ENCODE results near the gene BLID.

The BLID gene

DNA sequence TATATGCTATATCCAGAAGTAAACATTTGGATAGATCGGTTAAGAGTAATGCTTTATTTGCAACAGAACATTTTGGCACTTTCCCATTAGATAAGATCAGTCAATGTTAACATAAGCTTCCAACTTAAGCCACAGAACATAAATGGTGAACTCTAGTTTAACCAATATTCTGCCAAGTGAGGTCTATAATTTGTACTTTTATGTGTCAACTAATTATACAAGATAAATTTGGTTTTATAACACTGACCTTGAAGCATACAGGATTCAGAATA is 23.5 kb upstream of the BLID start:
- DNase-seq (ENCODE audit: low read depth), result no peak

DNA sequence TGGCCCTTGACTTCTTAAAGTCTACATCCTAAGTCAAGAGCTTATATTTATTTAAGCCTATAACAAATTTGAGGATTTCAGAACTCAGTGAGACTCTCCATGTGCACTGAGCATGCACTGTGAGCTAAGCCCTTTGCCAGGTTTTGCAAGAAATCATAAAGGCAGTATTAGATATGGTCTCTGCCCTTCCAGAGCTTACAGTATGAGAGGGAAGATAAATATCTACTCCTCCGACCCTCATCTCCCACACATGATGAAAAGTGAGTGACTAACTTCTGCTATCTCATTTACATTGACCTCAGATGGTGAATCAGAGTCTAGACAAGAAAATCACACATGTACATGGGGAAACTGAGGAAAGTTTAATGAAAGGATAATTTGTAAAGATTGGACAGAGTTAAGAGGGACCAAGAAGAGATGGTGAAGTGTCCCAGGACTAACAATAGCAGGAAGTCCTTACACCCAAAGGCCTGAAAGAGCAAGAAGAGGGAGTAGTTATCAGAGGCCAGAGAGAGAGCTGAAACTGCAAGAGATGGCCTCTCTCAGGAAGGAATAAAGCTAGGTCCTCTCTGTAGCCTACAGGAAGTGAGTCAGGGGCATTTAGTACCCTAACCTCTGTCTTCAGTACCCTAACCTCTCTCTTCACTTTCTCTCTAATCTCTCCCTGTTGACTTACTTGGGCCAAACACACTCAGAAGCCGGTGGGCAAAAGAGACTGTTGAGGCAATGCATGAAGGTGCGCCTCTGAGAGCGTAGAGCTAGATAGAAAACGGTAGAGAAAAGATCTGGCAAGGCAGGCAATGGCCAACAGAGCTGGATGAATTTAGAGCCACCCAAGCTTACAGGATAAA is 23.0 kb upstream of the BLID start:
- no peak for DNase-seq (ENCODE audit: low read depth)

DNA sequence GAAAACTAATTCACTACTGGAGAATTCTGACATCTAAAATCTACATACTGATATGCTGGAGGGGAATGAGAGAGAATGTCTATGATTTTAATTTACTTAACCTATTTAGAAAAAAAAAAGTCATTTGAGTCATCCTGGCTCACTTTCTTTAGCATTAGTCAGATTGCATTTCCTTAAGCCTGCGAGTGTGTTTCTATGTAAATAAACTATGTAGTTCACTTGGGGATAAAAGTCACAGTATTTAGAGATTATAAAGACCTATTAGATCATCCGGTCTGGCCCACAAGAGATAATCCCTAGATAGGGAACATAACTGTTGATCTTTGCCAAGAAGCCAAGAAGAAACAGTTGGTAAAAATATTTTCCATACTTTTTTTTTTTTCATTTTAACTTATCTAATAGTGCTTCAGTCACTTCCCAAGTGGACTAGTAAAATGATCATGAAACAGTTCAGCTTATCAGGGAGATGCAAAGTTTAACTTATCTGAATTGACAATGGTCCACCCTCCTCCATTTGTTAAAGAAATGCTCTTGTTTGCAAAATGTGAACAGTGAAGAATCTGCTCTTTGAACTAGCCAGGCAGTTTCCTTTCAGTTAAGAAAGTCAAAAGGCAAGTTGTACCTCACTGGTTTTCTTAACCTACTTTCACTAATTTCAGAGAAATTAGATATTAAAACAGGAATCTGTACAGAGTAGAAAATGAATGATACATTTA is 21.2 kb upstream of the BLID start:
- DNase-seq (ENCODE audit: low read depth), result peak; percentile 86

DNA sequence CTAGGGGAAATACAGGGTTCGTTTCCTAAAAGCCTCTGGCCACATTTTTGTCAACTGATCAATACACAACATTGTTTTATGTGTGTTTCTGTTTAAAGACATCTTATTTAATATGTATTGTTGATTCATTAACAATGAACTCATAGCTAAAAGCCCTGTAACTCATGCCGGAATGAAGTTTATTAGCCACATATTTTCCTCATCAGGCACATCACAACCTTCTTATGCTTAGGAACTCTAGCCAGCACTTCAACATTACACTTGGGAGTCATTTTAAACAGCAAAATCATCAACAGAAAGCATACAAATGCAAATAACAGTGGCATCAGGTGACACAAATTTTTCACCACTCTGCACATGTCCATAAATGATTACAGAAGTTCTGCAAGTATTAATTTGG is 15.1 kb upstream of the BLID start:
- no peak for DNase-seq (ENCODE audit: low read depth)

DNA sequence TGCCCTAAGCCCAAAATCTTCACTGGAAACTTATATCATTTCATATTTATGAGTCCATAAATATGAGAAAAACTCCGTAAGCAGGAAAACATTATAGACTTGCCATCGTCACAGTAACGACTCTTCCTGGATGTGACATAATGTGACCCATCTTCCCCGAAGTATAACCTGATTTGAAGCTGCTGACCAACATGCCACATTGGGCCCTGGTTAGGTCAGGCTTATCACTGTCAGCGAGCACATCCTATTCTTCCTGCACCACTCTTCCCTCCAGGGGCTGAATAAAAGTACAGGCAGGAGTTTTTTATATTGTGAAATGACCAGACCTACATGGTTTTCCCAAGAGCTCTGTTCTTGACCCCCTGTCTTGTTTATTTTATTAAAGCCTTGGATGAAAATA is 12.1 kb upstream of the BLID start:
- DNase-seq (ENCODE audit: low read depth), result no peak

DNA sequence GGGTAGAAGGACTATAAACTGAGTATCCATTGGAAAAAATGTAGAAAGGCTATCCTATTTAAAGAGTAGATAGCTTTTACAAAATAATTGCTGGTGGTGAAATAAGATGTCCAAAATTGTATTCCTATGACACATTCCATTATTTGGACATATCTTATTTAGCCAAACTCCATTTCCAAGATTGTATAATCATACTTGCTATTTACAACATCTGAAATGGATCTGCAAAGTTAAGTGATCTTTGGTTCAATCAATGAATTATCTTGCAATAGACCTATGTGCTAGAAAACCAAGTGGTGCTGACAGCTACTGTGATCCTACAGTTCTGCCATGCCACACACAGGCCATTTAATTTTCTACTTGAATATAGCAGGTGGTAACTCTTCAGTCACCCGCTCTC is 11.0 kb upstream of the BLID start:
- DNase-seq (ENCODE audit: low read depth), result peak; percentile 73

DNA sequence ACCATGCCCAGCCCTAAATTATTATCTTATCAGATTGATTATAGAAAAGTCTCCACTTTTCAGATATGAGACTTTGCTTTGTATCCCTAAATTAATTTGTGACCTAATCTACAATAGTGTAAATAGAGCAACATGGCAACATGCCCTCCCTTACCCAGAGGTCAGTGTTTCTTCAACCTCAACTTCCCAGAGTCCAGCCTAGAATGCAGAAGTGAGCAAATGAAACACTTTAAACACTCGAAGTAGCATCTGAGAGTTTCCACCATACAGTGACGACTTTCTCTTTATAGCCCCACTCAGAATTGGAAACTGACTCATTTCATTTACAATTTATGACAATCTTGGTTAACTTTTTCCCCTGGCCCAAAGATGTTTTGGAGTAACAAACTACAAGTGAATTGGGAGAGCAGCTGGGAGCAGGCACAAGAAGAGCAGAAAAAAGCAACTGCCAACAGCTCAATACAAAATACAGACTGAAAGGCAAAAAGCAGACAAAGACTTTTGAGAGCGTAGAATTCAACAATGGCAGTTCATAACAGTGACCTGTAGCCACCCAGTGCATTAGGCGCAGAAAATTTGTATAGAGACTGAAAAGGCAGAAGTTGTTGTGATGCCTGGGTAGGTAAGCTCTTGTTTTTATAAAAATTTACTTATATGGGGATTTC is 10.1 kb upstream of the BLID start:
- no peak for DNase-seq (ENCODE audit: low read depth)

DNA sequence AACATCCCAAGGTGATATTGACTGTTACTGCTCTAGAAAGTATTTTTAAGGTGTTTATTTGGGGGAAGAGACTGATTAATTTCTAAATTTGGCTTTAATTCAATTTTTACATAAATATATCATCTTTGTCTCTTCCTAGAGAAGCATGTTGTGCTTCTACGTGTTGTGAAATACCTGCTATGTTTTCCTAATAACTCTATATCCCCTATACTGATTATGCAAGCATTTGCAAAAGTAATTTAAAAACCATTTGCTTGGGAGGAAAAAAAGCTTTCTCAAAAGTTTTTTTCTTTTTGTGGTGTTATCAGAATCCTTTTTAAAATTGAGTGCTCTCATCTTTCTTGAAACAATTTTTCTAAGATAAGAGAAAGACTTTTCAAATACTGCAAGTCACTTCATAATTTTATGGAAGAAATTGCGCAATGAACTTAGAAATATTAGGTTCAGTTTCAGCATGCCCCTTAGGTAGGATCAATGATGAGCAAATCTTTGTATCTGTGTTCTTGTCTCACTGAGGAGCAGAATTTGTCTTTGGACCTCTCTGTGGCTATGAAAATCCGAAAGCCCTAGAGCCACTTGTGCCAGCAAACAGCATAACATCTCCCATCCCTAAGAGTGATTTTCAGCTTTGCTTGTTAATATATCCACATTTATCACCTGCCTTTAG is 7.4 kb upstream of the BLID start:
- no peak for DNase-seq (ENCODE audit: low read depth)

DNA sequence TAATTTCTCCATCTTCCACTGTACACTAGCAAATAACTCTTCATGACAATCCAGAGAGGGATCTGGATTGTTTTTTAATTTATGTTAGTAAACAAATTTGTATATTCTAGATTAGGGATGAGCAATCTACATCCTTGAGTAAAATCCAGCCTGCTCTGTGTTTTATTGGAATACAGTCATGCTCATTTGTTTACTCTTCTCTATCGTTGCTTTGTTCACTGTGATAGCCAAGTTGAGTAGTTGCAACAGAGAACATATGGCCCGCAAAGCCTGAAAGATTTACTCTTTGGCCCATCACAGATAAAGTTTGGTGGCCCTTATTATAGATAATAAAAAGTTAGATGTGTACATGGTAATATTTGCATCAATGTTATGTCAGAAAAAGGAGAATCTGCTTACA is 6.2 kb upstream of the BLID start:
- no peak for DNase-seq (ENCODE audit: low read depth)

DNA sequence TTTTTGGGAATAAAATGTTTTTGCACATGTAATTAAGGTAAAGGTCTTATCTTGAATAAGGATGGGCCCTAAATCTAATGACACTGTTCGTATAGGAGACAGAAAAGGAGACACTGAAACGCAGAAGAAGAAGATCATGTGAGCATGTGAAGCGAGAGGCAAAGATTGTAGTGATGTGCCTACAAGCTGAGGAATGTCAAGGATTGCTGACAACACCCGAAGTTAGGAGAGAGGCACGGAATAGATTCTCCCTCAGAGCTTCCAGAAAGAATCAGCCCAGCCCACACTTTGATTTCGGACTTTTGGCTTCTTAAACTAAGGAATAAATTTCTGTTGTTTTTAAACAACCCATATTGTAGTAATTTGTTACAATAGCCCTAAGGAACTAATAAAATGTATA is 4.1 kb upstream of the BLID start:
- DNase-seq (ENCODE audit: low read depth), result no peak

DNA sequence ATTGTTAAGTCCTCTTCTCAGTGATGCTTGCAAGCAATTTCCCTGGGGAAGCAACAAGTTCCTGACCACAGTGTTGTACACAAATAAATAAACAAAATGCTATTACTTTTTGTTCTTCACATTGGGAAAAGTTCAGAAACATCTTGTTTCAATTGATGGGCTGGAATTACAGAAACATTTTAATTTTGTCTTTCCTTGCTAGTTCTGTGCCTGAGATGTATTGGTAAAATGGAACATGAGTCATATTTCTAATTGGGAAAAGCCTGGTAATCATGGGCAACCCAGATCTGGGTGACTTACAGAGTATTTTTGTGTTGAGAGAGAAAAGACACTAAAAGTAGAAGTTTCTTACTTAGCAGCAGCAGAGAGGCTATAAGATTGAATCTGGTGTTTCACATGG is 576 bp upstream of the BLID start:
- DNase-seq (ENCODE audit: low read depth), result peak; percentile 83

DNA sequence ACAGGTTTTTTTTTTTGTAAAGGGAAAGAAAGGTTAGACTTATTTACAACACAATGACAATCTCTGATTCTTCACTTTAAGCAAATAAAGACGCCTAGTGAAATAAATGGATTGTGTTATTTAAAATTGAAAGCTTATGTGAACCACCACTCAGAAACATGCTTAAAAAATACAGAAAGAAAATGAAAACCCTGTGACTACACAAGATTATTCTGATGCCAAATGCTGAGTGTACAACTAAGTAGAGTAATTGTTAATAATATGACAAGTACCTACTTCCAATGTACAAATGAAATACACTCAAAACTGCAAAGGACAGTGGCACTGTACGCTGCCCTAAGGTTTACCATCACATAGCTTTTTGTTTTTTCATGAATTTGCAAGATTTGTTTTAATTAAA is 1.0 kb downstream of the BLID start:
- DNase-seq (ENCODE audit: low read depth), result no peak

DNA sequence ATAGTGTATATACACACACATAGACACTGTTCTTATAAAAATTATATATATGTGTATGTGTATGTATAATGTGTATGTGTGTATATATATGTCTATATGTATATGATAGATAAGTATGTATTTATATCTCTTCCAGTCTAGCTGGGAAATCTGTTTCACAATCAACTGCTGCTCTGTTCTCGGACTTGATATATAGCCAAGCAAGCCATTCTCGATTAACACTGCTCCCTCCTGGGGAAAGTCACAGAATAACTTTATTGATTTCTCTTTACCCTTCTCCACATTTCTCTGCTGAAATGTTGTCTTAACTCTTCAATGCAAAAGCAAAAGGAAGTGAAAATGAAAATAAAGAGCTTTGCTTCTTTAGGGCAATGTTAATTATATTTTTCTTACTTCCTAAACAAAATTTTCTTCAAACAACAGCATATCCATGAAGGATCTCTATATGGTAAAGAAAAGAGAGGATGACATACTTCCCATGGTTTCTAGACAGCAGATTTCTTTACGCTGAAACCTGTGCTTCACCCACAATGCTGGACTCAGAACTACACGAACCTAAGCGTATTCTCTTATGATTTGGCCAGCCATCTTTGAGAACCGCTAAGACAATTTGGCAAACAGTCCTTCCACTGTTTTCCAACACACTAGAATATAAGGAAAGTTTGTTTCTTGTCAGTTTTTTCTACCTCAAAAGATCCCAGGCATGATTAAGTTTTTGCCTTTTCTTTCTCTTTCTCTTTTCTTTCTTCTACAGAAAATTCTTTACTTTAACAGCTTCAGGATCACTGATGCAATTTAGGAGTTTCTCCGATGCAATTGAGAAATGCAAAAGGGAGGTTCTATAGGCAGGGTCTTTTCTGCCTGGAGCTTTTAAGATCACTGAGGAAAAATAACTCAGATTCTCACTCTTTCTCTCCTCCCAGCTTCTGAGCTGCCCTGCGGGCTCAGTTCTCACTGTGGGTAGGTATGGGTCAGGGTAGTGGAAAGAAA is 1.9 kb downstream of the BLID start:
- peak; percentile 70 for DNase-seq (ENCODE audit: low read depth)

DNA sequence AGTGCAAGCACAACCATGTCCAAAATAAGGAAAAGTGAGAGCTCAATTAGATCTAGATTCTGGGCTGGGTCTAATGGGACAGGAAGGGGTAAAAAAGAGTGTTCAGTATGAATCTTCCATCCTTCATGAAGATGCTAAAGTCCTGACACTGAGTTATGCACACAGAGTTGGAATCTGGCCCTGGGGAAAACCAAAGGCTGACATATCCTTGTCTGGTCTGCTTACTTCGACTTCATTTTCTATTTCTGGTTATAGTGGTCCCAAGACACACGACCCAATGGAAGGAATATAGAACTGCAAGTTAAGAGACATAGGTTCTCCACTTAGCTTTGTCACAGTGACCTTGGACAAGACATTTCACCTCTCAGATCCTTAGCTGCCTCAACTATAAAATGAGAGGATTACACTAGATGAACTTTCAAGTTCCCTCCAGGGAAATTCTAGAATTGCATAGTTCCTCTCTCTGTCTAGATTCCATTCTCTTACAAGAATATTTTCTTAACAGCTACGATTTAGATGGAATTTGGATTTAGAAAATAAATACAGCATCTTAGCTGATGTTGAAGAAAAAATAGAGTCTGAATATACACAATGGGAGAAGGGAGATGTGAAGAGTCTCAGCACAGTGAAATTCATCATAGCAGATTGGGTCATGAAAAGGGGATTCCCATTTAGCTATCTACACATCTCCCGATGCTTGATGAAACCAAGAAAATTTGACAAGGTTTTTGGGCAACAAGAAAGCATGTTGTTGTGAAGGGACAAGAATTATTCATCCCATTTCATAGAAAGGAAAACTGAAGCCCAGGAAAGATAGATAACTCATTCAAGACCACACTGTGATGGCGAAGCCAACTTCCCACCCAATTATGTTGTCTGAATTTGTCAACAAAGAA is 3.3 kb downstream of the BLID start:
- DNase-seq (ENCODE audit: low read depth), result no peak

DNA sequence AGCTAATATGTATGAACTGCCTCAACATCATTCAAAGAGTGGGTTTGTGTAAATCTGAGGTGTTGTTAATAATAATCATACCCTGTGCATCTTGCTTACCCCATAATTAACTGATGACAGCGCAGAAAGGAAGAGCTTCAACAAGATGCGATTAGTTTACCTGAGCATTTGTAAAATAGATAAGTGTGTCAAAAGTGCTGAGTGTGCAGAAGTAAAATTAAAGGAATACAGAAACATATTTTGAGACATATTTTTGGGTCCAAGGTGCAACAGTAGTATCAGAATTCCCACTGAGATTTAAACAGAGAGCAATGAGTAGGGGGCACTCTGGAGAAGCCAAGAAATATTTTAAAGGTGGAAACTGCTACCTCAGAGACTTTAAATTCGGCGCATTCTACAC is 6.1 kb downstream of the BLID start:
- no peak for DNase-seq (ENCODE audit: low read depth)

DNA sequence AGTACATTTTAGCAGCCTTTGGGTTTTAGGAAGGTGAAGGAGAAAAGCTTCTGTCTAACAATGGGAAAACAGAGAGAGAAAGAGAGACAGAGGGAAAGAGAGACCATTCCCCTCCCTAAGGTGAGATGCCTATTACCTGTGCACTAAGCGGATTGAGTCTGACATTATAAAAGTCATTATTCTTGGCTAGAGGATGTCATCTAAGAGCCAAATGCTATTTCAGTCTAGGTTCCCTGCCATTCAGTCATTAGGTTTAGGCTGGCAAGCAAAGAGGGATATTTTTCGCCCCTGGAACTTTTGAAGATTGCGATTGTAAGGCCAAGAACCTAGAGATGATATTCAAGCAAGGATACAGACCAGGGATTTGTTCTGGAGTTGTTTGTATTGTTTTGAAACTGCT is 7.2 kb downstream of the BLID start:
- DNase-seq (ENCODE audit: low read depth), result no peak

DNA sequence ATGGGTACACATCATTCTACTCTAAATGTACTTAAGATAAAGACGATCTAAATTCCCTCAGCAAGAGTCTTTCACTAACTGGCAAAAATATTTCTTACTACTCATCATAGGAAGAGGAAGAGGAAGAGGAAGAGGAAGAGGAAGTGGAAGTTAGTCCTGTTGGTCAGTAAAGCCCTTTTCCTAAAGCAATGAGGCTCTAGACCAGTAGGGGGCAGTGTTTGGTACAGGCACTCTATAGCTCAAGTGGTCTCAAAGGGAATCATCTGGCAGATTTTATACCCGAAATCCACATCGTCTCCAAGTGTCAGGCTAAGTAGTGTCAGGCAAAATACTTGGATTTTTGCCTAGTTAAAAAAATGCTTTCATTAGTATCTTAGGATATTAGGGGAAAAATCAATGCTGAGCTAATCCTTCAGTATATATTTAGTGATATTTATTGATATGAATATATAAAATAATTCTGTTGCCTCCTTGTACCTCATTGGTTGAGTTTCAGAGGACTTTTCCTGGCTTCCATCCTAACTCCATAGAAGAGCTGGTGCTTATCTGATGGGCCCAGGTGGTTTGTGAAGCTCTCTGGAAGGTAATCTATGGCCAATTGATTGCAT is 7.7 kb downstream of the BLID start:
- DNase-seq (ENCODE audit: low read depth), result peak; percentile 46

DNA sequence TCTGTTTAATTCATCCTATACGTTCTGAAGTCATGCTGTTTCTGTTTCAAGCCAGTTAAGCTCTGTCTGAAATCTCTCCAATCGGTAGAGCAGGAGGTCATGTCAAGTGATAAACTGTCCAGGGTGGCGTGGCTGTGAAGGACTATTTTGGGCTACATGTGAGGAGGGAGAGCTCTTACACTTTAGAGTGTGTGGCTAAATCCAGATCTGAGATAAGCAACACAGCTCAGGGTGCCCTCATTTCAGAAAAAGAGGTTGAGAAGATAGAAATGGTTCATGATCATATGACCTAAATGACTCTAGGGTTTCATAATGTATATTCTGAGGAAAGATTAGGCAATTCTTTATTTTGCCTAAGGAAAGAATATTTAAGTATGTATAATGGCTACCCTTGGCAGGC is 8.4 kb downstream of the BLID start:
- DNase-seq (ENCODE audit: low read depth), result no peak

DNA sequence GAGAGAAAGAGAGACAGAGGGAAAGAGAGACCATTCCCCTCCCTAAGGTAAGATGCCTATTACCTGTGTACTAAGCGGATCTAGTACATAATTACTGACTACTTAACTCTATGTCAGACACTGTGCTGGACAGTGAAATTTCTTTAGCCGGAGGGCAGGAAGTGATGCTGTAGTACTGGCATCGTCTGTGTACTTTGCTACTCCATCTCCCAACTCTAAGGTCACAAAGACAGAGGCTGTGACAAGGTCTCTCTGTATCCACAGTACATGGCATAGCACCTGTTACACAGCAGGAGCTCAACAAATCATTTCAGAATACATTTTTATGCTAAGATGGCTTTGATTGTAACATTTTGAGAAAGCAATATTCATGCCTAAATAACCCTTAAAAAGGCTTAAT is 9.0 kb downstream of the BLID start:
- no peak for DNase-seq (ENCODE audit: low read depth)
